NOMO-1 treated with DMSO at 0.1 percent for 48 hours (cell line): Measurements from ENCODE around the gene UFC1.
A peak's percentile ranks its signal among the peaks of the same experiment; 100 is the strongest.

Experiments
- DNase-seq: peaks from one replicate; lab custom pipeline; 2025; ENCODE audit not compliant: unreplicated experiment; lab: John Stamatoyannopoulos, UW

UFC1 gene

GRCh38 chr1:161168906-161169305, 15.1 kb downstream of the UFC1 start:
- DNase-seq = no peak

- DNase-seq = no peak
These were observed 17.4 kb downstream of the UFC1 start for GRCh38 chr1:161171191-161171590.

- no peak for DNase-seq
These were observed 17.9 kb downstream of the UFC1 start for GRCh38 chr1:161171696-161172095.

GRCh38 chr1:161172349-161172748, 18.6 kb downstream of the UFC1 start:
- no peak for DNase-seq

- DNase-seq = no peak
These were observed 19.1 kb downstream of the UFC1 start for GRCh38 chr1:161172776-161173376.

GRCh38 chr1:161173711-161174110, 19.9 kb downstream of the UFC1 start:
- no peak for DNase-seq

GRCh38 chr1:161174911-161175310, 21.1 kb downstream of the UFC1 start:
- DNase-seq = no peak

GRCh38 chr1:161175771-161176453, 22.1 kb downstream of the UFC1 start:
- DNase-seq = no peak

- DNase-seq = no peak
These were observed 22.8 kb downstream of the UFC1 start for GRCh38 chr1:161176468-161177111.

GRCh38 chr1:161177112-161177935, 23.5 kb downstream of the UFC1 start, which contains the start of gene B4GALT3:
Gene B4GALT3, minus strand, starts transcription at chr1:161177507. Its CDS starts 1,447 bp downstream, at chr1:161176060.
- DNase-seq = peak; percentile 73

- no peak for DNase-seq
These were observed 24.1 kb downstream of the UFC1 start for GRCh38 chr1:161177936-161178244.

GRCh38 chr1:161179698-161180097, 25.9 kb downstream of the UFC1 start:
- no peak for DNase-seq

GRCh38 chr1:161180639-161181038, 26.9 kb downstream of the UFC1 start:
- DNase-seq = peak; percentile 37

GRCh38 chr1:161182214-161182613, 28.4 kb downstream of the UFC1 start:
- peak; percentile 80 for DNase-seq

- peak; percentile 98 for DNase-seq
These were observed 31.5 kb downstream of the UFC1 start for GRCh38 chr1:161185282-161185682.

- peak; percentile 98 for DNase-seq
These were observed 32.0 kb downstream of the UFC1 start for GRCh38 chr1:161185732-161186311.

GRCh38 chr1:161187311-161187710, 33.5 kb downstream of the UFC1 start:
- no peak for DNase-seq

- DNase-seq = no peak
These were observed 34.6 kb downstream of the UFC1 start for GRCh38 chr1:161188381-161188780.

- DNase-seq = no peak
These were observed 35.3 kb downstream of the UFC1 start for GRCh38 chr1:161189036-161189435.

- no peak for DNase-seq
These were observed 37.3 kb downstream of the UFC1 start for GRCh38 chr1:161190962-161191521.

- DNase-seq = no peak
These were observed 38.2 kb downstream of the UFC1 start for GRCh38 chr1:161191971-161192370.
